NCI-H1105 treated with DMSO at 0.1 percent for 48 hours (cell line): ENCODE results near the gene CD82.
"Not testable (repeated sequence)": the region's sequence is repeated elsewhere in the genome, so short reads cannot be mapped to it uniquely, and the experiment has no call there.

Experiments
- DNase-seq: peaks from one replicate; lab custom pipeline; 2025; lab: John Stamatoyannopoulos, UW

CD82 gene

DNA sequence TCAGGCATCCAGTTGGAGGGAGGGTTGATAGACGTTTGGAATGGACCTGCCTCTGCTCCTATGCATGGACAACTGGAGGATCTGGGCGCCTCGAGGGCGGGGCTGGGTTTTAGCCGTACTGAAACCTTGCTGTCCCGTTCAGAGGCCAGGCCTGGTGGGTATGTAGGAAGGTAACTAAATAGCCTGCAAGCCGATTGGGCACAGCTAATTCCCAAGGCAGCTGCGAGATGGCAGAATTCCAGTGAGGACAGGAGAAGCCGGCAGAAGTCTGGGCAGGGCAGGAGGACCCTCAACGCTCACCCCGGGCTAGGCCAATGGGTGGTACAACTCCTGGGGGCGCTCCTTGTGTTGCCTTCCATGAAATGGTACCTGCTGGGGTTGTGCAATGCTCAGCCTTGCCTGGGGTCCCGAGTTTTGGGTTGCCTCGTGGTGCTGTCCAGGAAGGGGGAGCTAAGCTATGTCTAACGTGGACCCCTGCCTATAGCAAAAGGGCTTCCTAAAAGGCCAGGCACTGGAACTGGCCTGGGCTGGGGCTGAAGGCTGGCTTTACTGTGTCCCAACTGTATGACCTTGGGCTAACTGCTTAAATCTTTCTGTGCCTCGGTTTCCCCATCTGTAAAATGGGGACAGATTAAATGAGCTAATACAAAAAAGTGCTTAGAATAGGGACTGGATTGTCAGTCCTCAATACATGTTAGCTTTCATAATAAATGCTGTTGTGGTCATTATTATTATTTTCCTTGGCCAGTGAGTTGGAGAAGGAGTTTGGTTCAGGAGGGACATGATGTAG is 30.1 kb upstream of the CD82 start:
- DNase-seq: no peak

DNA sequence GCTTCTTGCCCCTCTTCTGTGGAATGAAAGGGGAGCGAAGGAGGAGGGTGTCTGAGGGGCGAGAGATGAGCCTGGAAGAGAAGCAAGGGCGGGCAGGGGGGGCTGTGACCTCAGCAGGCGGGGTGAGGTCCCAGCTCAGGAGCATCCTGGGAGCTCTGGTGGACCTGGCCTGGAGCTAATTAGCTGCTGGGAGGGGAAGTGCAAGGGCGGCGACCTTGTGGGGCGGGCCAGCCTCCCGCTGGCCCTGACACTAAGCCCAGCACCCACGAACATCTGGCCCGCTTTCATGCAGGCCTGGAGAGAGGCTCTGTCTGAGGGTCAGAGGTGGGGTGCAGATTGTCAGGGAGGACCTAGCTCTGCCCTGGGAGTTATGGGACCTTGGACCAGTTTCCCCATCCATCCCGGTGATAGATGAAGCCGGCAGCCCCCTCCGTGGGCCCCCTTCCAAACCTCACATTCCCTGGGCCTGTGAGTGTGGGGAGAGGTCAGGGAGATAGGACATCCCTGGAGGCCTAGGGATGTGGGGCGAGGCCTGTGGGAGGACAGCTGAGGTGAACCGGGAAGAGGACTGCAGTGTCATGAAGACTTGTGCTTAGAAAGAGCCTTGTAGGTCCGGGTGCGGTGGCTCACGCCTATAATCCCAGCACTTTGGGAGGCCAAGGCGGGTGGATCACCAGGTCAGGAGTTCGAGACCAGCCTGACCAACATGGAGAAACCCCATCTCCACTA is 28.5 kb upstream of the CD82 start:
- no peak for DNase-seq

GRCh38 chr11:44537679-44538078 is 27.8 kb upstream of the CD82 start:
- DNase-seq: no peak

DNA sequence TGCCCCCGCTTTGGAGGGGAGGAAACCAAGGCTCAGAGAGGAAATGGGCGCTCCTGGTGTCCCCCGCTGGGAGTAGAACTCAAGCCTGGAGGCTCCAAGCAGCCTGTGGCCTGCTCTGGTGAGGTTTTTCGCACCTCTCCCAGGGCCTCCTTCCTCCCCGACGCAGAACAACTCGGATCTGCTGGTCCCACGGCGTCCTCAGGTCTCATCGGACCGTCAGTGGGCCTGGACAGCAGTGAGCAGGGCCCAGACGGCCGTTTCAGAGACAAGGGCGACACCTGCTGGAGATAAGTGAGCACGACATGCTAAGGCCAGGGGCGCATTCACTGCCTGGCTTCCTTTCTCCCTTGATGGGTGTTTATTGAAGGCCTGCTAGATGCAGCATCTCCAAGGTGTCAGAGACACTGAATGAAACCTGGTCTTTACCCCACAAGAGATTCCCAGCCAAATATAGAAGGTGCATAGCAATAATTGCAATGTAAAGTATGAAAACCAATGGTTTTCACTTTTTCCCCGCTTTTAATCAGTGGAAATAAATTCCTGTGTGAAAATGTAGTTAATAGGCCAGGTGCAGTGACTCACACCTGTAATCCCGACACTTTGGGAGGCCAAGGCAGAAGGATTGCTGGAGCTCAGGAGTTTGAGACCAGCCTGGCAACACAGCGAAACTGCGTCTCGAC is 26.9 kb upstream of the CD82 start:
- DNase-seq: peak; percentile 70

GRCh38 chr11:44539971-44540370 is 25.5 kb upstream of the CD82 start:
- DNase-seq: no peak

DNA sequence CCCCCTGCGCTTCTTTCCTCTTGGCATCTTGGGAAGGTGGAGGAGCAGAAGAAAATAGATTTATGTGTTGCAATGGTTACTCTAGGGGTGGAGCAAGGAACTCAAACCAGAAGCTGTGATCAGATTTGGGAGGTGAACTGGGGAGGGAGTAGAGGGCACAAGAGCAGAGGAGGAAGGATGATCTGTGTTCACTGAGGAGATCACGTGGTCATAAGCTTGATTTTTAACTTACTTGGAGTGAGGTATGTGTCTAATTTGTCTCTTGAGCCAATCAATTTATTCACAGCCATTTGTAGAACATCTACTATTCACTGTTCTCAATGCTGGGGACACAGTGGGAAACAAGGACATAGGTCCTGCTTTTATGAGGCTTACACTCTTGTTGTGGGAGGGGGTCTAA is 24.8 kb upstream of the CD82 start:
- DNase-seq: no peak

DNA sequence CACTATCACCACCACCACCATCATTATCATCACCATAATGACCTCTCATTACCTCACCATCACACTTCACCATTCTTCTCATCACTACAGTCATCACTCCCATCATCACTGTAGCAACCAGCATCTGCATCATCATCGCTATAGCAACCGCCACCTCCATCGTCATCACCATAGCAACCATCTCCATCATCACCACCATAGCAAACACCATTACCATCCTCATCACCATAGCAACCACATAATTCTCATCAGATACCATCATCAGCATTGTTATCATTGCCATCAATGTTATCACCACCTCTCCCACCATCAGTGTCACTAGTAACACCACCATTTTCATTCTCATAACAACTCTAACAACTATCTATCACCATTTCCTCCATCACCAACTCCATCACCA is 23.1 kb upstream of the CD82 start:
- no peak for DNase-seq

DNA sequence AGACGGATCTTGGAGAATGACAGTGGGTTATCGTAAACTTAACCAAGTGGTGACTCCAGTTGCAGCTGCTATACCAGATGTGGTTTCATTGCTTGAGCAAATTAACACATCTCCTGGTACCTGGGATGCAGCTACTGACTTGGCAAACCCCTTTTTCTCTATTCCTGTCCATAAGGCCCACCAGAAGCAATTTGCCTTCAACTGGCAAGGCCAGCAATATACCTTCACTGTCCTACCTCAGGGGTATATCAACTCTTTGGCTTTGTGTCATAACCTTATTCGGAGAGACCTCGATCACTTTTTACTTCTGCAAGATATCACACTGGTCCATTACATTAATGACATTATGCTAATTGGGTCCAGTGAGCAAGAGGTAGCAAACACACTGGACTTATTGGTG is 18.5 kb upstream of the CD82 start:
- DNase-seq: not testable (repeated sequence)

DNA sequence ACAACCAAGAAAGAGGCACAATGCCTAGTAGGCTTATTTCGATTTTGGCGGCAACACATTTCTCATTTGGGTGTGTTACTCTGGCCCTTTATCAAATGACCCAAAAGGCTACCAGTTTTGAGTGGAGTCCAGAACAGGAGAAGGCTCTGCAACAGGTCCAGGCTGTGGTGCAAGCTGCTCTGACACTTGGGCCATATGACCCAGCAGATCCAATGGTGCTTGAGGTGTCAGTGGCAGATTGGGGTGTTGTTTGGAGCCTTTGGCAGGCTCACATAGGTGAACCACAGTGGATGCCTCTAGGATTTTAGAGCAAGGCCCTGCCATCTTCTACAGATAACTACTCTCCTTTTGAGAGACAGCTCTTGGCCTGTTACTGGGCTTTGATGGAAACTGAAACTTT is 17.9 kb upstream of the CD82 start:
- DNase-seq: not testable (repeated sequence)

- DNase-seq: no peak
Measured at GRCh38 chr11:44548032-44548695, 17.3 kb upstream of the CD82 start.

DNA sequence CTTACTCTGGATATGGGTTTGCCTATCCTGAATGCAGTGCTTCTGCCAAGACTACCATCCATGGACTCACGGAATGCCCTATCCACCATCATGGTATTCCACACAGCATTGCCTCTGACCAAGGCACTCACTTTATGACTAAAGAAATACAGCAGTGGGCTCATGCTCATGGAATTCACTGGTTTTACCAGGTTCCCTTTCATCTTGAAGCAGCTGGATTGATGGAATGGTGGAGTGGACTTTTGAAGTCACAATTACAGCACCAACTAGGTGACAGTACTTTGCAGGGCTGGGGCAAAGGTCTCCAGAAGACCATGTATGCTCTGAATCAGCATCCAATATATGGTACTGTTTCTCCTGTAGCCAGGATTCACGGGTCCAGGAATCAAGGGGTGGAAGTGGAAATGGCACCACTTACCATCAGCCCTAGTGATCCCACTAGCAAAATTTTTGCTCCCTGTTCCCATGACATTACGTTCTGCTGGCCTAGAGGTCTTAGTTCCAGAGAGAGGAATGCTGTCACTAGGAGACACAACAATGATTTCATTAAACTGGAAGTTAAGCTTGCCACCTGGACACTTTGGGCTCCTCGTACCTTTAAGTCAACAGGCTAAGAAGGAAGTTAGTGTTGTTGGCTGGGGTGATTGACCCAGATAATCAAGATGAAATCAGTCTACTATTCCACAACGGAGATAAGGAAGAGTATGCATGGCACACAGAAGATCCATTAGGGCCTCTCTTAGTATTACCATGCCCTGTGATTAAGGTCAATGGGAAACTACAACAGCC is 16.3 kb upstream of the CD82 start:
- DNase-seq: not testable (repeated sequence)

- no peak for DNase-seq
Measured at GRCh38 chr11:44550123-44550522, 15.3 kb upstream of the CD82 start.

- no peak for DNase-seq
Measured at GRCh38 chr11:44551456-44552139, 13.9 kb upstream of the CD82 start.

- DNase-seq: no peak
Measured at GRCh38 chr11:44555031-44555800, 10.2 kb upstream of the CD82 start.

DNA sequence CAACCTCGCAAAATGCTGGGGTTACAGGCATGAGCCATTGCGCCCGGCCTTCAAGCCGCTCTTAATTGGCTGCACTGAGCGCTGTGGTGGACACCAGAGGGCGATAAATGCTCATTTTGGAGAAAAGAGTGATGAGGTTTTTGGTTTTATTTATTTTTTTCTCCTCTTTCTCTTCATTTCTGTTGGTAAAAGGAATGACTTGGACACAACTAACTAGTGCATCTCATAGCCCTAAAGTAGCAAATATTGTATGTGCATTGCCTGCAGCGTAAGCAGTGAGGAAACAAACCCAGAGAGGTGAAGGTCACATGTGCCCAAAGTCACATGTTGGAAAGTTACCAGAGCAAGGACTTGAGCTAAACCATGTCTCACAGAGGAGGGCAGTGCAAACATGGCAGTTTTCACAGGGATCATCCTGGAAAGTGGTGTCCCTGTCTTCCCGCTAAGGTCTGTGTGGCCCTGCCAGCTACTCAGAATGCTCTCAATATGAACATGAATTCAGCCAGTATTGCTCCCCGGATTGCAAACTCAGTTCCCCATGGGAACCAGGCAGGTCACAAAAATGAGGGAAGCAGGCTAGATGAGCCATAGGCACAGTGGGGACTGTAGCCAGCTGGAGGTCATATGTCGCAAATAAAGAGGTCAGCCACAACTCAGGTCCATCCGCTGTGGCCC is 8.6 kb upstream of the CD82 start:
- peak; percentile 47 for DNase-seq

GRCh38 chr11:44557464-44557863 is 8.0 kb upstream of the CD82 start:
- no peak for DNase-seq

- DNase-seq: no peak
Measured at GRCh38 chr11:44559207-44559939, 6.1 kb upstream of the CD82 start.

- not testable (repeated sequence) for DNase-seq
Measured at GRCh38 chr11:44559940-44560300, 5.5 kb upstream of the CD82 start.

DNA sequence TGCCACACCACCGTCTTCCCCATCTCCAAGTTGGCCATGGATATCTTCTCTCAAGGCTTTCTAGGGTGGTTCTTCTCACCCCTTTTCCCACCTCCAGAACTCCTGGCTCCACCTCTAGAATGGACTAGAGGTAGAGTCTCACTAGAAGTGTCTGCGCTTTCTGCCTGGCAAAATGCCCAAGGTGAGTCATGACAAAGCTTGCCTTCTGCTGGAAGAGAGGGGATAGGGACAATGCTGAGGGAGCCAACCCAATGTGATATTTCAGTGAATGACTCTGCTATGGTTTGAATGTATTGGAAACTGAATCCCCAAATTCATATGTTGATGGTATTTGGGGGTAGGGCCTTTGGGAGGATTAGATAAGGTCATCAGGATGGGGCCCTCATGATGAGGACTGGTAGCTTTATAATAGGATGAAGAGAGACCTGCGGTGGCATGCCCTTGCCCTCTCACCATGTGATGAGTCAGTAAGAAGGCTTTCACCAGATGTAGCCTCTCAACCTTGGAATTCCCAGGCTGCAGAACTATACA is 4.1 kb upstream of the CD82 start:
- peak; percentile 20 for DNase-seq
